Activated T-helper 1 cell treated with anti-CD3 and anti-CD28 coated beads, Interleukin-2, amount 50 U/mL, for 16 hours (primary cell): Measurements from ENCODE around the gene NRXN3.

ENCODE experiments used
- DNase-seq, 2 donors: peaks; one replicate each; pipeline ENCODE4 v3.0.0-alpha.2; 2020; ENCODE audit warnings: low read depth in 1 of 2, low spot score in 1 of 2

The NRXN3 gene

GRCh38 chr14:78170203-78170602 lies at the start of gene NRXN3:
Gene NRXN3, plus strand, starts transcription at chr14:78170373. Its CDS starts 72,721 bp downstream, at chr14:78243094.
- no peak for DNase-seq

GRCh38 chr14:78122436-78122835 lies 47.7 kb upstream of the NRXN3 start:
- DNase-seq, result no peak

GRCh38 chr14:78123650-78124253 lies 46.4 kb upstream of the NRXN3 start:
- DNase-seq, result no peak

GRCh38 chr14:78127961-78128360 lies 42.2 kb upstream of the NRXN3 start:
- no peak for DNase-seq

- DNase-seq, result no peak
Observed at GRCh38 chr14:78129375-78129774, 40.8 kb upstream of the NRXN3 start.

GRCh38 chr14:78130356-78130755 lies 39.8 kb upstream of the NRXN3 start:
- DNase-seq, result no peak

GRCh38 chr14:78131201-78131600 lies 39.0 kb upstream of the NRXN3 start:
- no peak for DNase-seq

- no peak for DNase-seq
Observed at GRCh38 chr14:78131616-78132015, 38.6 kb upstream of the NRXN3 start.

GRCh38 chr14:78135450-78135891 lies 34.7 kb upstream of the NRXN3 start:
- DNase-seq, result no peak

GRCh38 chr14:78136695-78137094 lies 33.5 kb upstream of the NRXN3 start:
- DNase-seq, result no peak

GRCh38 chr14:78141590-78141989 lies 28.6 kb upstream of the NRXN3 start:
- DNase-seq, result no peak

- no peak for DNase-seq
Observed at GRCh38 chr14:78142998-78143397, 27.2 kb upstream of the NRXN3 start.

GRCh38 chr14:78143489-78144145 lies 26.6 kb upstream of the NRXN3 start:
- DNase-seq, result no peak

- DNase-seq, result no peak
Observed at GRCh38 chr14:78152201-78153063, 17.7 kb upstream of the NRXN3 start.

- no peak for DNase-seq
Observed at GRCh38 chr14:78153064-78153341, 17.2 kb upstream of the NRXN3 start.

GRCh38 chr14:78154827-78155226 lies 15.3 kb upstream of the NRXN3 start:
- no peak for DNase-seq

- no peak for DNase-seq
Observed at GRCh38 chr14:78156196-78156595, 14.0 kb upstream of the NRXN3 start.

GRCh38 chr14:78157494-78158437 lies 12.4 kb upstream of the NRXN3 start:
- DNase-seq, result no peak

- no peak for DNase-seq
Observed at GRCh38 chr14:78162202-78162601, 8.0 kb upstream of the NRXN3 start.

GRCh38 chr14:78164226-78164853 lies 5.8 kb upstream of the NRXN3 start:
- no peak for DNase-seq

GRCh38 chr14:78172428-78172827 lies 2.3 kb downstream of the NRXN3 start:
- no peak for DNase-seq
